Cardiac fibroblast (primary cell): ENCODE results near the gene DBNL.
"Not testable (repeated sequence)": the region's sequence is repeated elsewhere in the genome, so short reads cannot be mapped to it uniquely, and the experiment has no call there.

Experiments
- DNase-seq, 2 donors: peaks; one replicate each; pipeline versions ENCODE4 v3.0.0 to v3.0.0-alpha.2; 2010; ENCODE audit warnings: low read depth in 2 of 2
- H3K4me3 ChIP-seq, 2 donors: replicated peaks in 1 of 2; 1 replicate in 1 of 2; 2 replicates in 1 of 2; pipeline ENCODE4 v1.5.1; 2011; ENCODE audit warnings: low read depth in 2 of 2, low read length in 2 of 2, mild to moderate bottlenecking in 2 of 2, moderate library complexity in 1 of 2
- TF ChIP-seq, protein P1 (sequence below): IDR thresholded peaks from one replicate; pipeline ENCODE4 v1.5.1; 2011; ENCODE audit warnings: low read depth, mild to moderate bottlenecking, low read length, inconsistent platforms

DBNL gene

DNA sequence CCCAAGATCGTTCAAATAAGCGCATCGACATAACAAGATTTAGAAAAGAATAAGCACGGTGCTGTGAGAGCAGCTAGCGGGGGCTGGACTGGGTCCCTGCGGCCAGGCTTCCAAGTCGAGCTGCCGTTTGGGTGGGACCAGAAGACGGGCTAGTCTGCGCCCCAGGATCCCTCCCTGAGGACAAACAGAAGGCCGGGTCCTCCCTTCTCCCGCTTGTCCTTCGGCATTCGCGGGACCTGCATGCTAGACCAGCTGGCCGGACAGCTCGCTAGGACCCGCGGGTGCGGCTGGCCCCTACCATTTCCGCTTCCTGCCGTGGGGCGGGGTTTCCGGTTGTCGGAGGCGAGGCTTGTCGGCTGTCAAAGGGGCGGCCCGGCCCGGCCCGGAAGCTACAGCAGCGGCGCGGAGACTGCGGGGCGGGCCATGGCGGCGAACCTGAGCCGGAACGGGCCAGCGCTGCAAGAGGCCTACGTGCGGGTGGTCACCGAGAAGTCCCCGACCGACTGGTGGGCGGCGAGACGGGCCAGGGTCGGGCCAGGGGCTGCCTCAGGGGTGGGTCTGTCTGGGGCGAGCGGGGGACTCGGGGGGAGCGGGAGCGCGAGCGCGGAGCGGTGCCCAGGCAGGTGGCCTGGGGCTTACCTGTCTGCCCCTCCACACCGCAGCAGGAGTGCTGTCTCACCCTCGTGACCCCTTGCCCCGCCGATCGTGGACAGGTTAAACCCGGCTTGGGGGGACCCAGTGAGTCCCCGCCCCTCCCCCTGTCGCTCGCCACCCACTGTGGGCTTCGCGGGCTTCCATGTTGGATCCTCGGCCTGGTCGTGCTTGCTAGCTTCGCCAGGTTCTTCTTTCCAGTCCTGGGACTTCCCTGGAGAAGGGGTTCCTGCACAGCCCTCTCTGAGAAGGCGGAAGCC, at the start of gene DBNL:
Gene DBNL (plus strand): TSS at position 388 of the 911 bp plus-strand sequence. CDS start 36 bp downstream, at position 424.
- peak within 1 kb of the TSS; percentile 90 to 93 for H3K4me3 ChIP-seq
- TF ChIP-seq, protein P1, sequence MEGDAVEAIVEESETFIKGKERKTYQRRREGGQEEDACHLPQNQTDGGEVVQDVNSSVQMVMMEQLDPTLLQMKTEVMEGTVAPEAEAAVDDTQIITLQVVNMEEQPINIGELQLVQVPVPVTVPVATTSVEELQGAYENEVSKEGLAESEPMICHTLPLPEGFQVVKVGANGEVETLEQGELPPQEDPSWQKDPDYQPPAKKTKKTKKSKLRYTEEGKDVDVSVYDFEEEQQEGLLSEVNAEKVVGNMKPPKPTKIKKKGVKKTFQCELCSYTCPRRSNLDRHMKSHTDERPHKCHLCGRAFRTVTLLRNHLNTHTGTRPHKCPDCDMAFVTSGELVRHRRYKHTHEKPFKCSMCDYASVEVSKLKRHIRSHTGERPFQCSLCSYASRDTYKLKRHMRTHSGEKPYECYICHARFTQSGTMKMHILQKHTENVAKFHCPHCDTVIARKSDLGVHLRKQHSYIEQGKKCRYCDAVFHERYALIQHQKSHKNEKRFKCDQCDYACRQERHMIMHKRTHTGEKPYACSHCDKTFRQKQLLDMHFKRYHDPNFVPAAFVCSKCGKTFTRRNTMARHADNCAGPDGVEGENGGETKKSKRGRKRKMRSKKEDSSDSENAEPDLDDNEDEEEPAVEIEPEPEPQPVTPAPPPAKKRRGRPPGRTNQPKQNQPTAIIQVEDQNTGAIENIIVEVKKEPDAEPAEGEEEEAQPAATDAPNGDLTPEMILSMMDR: no peak
- DNase-seq: peak; percentile 82 to 85

DNA sequence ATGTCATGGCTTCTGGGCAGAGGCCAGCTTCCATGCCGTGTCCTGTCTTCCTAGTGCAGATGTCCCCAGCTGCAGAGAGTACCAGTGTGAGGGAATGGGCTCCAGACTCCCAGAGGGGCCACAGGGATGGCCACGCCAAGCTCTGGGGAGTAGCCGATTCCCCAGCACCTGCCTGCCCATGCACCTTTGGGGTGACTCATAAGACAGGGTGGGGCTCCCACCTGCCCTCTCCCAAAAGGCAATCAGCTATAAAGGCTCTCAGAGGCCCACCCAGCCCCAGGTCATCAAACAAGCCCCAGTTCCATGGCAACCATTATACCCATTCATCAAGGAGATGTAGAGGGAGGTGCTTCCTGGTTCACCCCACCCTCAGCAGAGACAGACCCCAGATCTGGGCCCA, 47.0 kb upstream of the DBNL start, which contains the start of gene SPDYE1:
Gene SPDYE1 (plus strand): TSS at position 366 of the 400 bp plus-strand sequence. CDS start 2,053 bp downstream, outside the sequence.
- not testable (repeated sequence) for DNase-seq, H3K4me3 ChIP-seq

DNA sequence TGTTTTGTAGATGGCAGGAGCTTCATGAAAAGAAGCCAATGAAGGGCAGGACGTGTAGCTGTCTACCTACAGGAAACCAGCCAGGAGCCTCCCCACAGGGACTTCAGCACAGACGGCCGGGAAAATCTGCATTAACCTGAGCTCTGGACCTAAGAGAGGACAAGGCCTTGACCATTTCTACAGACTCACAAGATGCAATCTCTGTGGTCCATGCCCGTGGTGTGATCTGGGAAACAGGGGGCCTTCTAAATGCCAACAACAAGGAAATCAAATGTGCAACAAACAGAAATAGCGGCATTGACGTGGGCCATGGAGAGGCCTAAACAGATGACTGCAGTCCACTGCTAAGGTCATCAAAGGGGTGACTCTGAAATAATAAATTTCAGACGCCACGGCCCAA, 32.4 kb upstream of the DBNL start:
- H3K4me3 ChIP-seq, DNase-seq: not testable (repeated sequence)

DNA sequence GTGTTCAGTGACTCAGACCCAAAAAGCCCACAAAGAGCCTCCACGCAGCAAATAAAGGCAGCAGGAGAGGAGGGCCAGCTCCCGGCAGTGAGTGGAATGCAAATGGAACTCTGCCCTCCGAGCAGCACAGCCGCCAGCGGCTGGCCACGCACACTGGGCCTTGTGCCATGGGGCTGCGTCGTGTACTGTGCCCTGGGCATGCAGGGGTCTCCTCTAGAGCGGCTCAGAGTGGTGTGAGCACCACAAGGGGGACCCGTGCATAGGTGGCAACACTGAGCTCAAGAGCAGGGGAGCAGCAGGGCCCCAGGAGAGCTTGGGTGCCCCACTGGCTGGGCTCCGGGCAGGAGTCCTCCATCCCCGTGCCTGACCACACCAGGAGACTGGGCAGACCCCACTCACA, 29.4 kb upstream of the DBNL start:
- H3K4me3 ChIP-seq, DNase-seq: not testable (repeated sequence)

DNA sequence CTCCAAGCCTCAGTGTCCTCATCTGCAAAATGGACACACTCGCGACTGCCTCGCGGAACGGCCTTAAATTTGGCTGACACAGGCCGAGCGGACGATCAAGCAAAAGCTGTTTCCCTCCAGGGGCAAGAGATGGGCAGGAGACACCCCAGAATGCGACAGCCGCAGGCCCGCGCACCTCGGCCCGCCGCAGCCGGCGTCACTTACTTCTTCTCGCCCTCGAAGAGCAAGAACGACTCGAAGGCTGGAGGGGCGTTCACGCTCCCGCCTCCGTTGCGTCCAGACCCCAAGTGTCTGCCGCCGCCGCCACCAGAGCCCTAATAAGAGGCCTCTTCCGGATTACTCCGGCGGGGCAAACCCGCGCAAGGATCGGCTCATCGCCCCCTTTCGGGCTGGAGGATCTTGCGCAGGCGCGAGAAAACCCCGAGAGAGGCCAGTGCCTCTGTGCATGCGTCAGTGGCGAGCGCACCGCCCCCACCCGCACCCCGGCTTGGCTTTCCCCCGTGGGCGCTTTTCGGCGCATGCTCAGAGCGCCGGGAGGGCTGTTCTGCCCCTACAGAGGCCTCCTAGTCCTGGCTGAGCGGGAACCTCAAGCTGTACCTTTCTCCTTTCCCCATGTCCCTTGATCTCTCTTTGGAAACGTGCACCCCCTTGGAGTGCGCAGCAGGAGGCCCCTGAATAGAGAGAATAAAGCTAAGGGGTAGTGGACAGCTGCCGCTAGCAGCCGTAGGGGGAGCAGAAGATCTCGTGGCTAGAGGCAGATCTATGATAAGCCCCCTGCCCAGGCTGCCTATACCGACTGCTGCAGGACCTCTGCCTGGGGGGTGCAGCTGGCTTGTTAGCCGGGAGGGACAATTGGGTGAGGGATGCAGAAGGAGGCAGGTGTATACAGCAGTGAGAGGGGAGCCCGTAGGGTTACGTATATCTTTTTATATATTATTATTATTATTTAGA, 25.4 kb upstream of the DBNL start:
- DNase-seq: peak; percentile 97 to 98
- TF ChIP-seq, protein P1: peak; percentile 53
- H3K4me3 ChIP-seq: peak overlapping the region; percentile 67 to 78

DNA sequence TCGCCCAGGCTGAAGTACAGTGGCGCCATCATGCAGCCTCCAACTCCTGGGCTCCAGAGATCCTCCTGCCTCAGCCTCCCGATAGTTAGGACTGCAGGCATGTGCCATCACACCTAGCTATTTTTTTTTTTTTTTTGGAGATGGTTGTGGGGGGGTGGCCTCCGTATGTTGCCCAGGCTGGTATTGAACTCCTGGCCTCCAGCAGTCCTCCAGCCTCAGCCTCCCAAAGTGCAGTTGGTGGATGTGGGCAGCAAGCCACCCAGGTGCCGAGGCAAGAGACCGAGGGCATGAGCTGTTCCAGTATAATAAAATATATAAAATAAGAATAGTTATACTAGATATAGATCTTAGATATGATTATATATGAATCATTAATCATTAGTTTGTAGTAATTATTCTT, 24.7 kb upstream of the DBNL start:
- not testable (repeated sequence) for DNase-seq, H3K4me3 ChIP-seq

DNA sequence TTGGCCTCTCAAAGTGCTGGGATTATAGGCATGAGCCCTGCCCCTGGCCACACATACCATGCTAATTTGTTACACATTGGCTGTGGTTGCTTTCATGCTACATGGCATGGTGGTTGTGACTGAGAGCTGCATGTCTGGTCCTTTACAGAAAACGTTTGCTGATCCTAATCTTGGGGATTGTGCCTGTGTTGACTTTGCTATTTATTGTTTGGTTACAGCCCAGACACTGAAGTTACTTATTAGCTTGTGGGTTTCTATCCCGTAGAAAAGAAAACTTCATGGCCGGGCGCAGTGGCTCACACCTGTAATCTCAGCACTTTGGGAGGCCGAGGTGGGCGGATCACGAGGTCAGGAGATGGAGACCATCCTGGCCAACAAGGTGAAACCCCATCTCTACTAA, 22.4 kb upstream of the DBNL start:
- not testable (repeated sequence) for H3K4me3 ChIP-seq, DNase-seq

DNA sequence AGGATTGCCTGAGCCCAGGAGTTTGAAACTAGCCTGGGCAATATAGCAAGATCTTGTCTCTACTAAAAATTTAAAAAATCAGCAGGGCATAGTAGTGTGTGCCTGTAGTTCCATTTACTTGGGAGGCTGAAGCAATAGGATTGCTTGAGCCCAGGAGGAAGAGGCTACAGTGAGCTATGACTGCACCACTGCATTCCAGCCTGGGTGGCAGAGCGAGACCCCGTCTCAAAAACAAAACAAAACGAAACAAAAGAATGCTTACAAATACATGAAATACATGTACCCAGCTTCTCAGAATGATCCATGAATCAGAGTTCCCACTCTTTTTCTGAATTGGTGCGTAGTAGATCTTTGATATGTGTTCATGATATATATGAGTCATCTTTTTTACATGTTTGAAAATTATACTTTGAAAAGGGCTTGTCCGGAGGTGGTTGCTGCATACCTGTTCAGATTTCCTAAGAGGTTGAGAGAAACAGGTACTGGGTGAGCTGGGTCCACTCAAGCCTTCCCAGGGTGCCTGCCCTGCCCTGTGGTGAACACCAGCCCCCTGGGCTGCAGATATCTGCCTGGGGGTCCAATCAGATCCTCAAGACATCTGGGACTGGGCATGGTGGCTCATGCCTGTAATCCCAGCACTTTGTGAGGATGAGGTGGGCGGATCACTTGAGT, 21.6 kb upstream of the DBNL start:
- not testable (repeated sequence) for DNase-seq, H3K4me3 ChIP-seq

DNA sequence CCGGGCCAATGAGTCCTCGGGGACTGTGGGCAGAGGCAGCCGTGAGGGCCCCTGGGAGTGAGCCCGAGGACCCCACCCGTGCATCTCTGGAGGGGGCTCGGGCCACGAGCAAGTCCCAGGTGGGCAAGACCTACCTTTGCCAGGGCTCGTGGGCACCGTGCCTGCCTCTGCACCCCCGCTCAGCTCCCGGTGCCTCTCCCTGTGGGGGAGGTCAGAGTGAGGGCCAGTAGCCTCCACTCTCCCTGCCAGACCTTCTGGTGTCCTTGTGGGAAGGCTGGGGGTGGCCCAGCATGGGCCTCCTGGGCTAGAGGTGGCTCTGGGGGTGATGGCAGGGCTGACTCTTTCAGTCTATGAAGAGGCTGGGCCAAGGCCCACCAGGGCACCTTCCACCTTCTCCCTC, 15.1 kb upstream of the DBNL start:
- H3K4me3 ChIP-seq, DNase-seq: not testable (repeated sequence)

DNA sequence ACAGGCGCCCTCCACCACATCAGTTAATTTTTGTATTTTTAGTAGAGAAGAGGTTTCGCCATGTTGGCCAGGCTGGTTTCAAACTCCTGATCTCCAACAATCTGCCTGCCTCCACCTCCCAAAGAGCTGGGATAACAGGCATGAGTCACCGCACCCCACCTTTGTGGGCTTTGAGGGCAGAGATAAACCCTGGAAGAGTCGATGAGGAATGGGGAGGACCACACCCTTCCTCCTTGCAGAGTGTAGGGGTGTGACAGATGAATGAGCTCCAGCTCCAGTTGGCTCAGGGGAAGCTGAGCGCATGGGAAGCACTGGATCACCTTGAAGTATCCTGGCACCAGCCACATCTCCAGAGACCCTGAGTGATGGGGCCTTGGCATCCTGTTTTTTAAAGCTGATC, 14.5 kb upstream of the DBNL start:
- H3K4me3 ChIP-seq, DNase-seq: not testable (repeated sequence)

DNA sequence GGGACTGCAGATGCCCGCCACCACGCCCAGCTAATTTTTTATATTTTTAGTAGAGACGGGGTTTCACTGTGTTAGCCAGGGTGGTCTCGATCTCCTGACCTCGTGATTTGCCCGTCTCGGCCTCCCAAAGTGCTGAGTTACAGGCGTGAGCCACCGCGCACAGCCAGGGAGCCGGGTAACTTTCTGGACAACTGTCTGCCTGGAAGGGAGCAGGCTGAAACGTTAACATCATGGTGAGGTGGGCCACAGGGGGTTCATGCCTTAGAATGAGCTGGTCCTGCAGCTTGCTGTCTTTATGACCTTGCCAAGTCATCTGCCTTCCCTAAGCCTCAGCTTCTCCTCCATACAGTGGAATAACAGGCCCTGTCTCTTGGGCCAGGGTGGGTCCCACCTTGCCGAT, 13.2 kb upstream of the DBNL start:
- not testable (repeated sequence) for H3K4me3 ChIP-seq, DNase-seq

DNA sequence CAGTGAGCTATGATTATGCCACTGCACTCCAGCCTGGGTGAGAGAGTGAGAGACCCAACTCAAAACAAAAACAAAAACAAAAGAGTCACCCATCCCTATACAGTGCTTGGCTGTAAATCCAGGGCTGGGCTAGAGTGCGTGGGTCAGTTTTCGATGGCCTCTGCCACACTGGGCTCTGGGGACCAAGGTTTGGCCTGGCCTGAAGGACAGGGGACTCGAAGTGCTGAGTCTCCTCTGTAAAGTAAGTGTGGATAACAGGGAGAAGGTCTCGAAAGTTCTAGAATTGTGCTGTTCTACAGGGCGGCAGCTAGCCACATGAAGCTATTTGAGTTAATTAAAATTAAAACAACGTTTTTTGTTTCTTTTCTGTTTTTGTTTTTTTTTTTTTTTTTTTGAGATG, 12.5 kb upstream of the DBNL start:
- H3K4me3 ChIP-seq, DNase-seq: not testable (repeated sequence)

DNA sequence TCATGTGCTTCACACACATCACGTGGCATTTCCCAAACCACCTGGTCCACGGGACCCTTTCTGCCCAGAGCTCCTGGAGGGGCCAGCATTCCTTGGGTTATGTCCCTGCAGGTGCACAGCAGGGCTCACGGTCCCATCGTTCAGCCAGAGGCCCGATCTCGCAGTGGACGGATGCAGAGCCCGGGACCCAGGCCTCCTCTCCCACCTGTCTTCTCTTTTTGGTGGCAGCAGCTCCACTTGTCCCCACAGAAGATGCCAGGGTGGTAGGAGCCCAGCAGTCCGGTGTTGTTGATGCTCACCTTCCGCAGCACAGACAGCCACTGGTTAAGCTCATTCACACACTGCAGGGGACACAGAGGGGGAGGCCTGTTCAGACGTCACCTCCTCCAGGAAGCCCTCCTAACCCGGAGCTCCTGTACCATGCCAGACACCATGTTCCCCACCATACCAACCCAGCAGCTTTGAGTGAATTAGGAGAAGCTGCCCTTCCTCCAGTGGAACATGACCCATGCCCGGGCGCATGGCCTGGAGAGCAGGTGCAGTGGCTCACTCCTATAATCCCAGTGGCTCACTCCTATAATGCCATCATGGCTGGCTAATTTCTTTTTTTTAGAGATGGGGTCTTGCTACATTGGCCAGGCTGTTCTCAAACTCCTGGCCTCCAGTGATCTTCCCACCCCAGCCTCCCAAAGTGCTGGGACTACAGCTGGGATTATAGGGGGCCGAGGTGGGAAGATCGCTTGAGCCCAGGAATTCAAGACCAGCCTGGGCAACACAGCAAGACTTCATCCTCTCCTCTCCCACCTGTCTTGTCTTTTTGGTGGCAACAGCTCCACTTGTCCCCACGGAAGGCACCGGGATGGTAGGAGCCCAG, 10.3 kb upstream of the DBNL start:
- H3K4me3 ChIP-seq, DNase-seq: not testable (repeated sequence)

DNA sequence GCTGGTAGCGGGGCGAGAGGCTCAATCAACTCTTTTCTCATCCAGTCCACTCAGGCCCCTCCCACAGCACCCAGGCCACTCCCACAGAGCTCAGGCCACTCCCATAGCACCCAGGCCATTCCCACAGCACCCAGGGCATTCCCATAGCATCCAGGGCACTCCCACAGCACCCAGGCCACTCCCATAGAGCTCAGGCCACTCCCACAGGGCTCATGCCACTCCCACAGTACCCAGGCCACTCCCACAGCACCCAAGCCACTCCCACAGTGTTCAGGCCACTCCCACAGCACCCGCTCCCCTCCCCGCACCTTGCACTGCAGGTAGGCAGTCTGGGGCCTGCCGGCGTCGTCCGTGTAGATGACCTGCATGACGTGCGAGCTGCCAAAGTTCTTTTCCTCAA, 8.1 kb upstream of the DBNL start:
- not testable (repeated sequence) for H3K4me3 ChIP-seq
- peak; percentile 21 to 49 for DNase-seq
